GM19351 (cell line): ENCODE measurements around the gene SH3BP5.

ENCODE experiments used
- ATAC-seq: cut with Tn5 transposase; IDR thresholded peaks from one replicate; pipeline ENCODE4 v1.9.1; 2021; ENCODE audit warnings: mild to moderate bottlenecking, moderate library complexity; ENCODE audit not compliant: unreplicated experiment

SH3BP5 gene

DNA sequence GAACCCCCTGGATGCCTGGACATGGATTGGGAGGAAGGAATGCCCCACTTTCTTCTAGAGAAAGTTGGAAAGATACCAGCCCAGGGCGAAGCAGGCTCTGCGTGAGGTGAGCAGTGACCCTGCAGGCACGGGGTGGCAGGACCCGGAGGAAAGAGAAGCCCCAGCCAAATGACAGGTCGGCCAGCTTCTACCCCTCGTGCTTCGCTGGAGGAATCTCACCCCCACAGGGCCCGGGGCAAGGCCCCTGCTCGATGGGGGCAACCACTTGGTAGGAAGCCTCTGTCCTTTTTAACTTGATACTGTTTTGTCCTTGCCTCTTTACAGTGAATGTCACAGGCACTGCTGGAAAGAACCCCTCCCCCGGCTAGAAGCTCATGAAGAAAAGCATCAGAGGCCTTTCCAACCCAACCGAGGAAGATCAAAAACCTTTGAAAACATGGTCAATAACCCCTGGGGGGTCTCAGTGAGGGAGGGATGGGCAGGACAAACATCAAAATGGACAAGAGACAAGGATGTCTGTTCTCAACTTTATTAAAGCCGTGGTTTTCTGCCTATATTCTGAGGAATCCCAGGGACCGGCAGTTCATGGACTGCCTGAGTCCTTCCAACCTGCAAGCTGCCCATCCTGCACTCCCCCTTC lies 54.4 kb downstream of the SH3BP5 start:
- ATAC-seq = no peak

DNA sequence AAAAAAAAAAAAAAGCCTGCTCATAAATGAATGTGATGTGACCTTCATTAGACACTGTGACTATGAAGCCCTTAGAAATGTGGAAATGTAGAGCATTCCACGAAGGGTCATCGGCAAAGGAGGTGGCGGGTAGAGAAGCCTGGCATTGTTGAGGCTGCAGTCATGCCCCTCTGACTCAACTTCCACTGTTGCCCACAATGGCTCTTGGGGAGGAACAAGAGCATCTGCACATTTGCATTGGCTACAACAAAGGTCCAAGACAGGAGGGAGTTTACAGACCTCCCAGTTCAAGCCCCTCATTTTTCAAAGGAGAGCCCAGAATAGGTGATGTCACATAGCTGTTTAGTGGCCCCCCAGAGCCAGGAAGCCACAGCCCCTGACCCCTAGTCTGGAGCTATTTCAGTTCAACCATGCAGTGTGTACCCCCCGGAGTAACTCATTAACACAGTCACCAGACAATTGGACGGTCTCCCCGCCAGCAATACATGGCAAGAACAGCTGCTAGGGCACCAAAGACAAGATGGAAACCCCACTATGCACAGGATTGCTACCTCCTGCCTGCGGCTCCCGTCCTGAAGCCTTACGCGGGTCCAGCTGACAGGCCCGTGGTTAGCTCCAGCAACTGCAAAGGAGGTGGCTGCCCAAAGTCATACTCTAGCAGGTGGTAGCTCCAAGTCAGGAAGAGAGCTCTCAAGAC lies 56.2 kb downstream of the SH3BP5 start:
- no peak for ATAC-seq

GRCh38 chr3:15273227-15273626 lies 59.2 kb downstream of the SH3BP5 start:
- no peak for ATAC-seq

DNA sequence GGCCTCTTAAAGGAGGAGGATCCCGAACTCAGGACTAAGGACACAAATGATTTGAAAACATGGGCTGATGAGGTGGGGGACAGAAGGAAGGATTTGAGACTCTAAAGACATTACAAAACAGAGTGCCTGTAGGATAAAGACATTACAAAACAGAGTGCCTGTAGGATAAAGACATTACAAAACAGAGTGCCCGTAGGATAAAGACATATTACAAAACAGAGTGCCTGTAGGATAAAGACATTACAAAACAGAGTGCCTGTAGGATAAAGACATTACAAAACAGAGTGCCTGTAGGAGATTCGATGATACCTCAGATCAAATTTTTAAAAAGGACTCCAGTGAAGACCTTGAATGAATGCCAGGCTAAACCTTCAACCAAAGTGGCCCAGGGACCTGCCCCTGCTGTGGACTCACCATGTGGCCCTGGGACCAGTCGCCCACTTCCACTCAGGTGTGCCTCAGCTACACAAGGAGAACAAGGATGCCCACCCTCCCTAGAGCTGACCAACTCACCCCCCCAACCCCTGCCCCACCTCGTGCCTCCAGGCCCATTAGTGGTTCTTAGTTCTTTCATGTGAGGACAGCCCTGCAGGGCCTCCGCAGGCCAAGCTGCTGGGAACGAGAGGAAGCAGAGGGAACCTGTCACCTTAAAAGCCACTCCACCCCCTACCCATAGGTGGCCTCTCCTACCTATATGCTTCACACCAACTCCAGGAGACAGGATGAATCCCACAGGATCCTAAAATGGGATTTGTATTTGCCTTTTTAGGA lies 59.8 kb downstream of the SH3BP5 start:
- no peak for ATAC-seq

- ATAC-seq = peak; percentile 69
These were observed 60.5 kb downstream of the SH3BP5 start for GRCh38 chr3:15271785-15272381.

GRCh38 chr3:15271030-15271429 lies 61.4 kb downstream of the SH3BP5 start:
- no peak for ATAC-seq

DNA sequence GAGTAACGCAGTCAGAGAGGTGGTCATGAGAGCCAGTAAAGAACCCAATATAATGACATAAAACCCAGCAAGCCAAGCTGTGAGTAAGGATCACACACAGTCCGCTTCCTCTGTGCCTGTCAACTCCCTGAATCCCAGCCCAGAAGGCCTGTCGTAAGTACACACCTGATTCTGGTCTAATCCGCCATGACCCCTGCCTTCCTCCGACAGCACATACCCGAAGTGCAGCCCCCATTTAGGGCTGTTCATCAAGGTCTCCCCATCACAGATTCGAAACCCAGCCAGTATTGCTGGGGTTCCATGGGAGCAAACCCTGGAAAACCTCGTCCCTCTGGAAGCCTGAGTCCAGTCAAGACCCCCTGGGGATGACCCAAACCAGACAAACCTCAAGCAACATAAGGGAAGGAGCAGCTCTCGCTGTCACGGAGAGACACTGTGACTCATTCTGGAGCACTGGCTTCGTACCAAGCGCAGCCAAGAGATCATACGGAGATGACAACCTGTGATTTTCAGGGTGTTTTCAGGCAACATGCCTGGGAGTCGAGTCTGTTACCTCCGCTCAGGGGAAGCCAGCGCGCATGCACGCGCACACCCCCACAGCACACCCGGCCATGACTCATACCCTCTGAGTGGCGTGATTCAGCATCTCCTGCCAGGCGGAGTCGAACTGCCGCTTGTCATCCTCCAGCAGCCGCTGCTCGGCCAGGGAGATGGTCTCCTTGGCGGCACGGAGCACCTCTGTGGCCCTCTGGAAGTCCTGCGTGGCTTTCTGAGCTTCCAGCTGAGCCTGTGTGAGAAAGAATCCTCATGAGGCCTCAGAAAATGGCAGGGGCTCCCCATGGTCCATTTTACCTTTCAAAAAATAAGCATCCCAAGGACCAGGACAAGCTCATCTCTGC lies 63.0 kb downstream of the SH3BP5 start:
- peak; percentile 72 for ATAC-seq

GRCh38 chr3:15268033-15268631 lies 64.3 kb downstream of the SH3BP5 start:
- peak; percentile 40 for ATAC-seq

GRCh38 chr3:15267502-15267901 lies 64.9 kb downstream of the SH3BP5 start:
- ATAC-seq = no peak

- ATAC-seq = no peak
These were observed 65.6 kb downstream of the SH3BP5 start for GRCh38 chr3:15266510-15267376.

DNA sequence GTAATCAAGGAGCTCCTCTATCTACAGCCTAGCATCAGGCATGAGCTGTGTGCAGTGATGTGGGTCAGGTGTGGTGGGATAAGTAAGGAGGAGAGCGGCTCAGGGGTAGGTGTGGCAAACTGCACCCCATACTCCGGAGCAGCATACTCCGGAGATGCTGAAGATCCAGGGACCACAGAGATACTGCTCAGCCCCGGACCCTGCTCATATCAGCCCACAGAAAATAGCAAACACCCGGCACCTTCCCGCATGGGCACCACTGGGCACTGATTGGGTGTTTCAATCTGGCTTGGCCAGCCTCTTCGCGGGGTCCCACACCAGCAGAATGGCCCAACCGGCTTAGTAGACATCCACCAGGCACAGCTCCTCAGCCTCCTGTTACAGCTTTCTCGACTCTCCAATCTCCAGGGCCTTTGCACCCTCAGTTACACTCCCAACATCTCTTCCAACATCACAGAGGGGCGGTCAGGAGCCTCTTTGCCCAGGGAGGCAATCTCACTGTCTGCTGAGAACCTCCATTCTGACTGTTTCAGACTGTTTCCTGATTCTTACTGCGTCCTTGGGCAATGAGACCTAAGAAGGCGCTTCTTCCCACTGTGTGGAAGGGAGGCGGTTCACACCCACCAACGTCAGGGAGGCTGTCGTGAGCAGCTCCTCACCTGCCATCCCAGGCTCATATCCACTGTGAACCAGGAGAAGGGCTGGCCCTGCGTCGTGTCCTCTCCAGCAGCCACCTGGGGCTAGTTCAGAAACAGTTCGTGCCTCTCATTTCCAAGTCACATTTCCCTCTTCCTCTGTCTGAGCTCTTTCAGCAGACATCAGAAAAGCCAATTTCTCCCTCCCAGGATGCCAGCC lies 66.5 kb downstream of the SH3BP5 start:
- ATAC-seq = no peak

DNA sequence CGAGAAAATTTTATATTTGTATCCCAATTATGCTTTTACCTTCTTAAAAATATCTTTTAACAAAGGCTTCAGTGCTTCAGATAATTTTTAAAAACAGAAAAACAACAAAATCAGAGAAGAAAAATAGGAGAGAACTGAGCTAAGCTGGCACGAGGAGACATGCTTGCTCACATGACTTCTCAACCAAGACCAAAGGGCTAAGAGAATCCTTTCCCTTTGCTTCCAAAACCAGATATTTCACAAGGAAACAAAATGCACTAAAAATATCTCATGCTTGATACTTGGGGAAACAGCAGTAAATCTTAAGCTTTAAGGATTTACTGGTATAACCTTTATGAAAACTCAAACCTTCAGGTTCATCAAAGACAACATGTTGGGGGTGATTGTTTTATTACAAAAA lies 67.9 kb downstream of the SH3BP5 start:
- no peak for ATAC-seq

GRCh38 chr3:15263926-15264325 lies 68.5 kb downstream of the SH3BP5 start:
- ATAC-seq = no peak

DNA sequence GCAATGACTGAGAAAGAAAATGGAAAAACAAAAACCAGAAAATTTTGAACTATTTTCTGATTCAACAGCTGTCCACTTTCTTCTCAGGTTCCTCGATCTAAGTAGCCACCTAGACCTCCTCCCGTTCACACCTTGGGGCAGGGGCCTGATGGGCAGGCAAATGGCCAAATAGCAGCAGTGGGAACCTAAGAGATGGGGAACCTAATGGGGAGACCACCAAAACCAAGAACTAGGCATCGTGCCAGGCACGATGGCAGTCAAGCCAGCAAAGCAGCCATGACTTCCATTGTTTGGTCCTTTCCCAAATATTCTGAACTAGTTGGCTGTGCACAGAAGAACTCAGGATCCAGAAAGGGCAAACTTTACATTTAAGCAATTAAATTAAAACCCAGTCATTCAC lies 69.3 kb downstream of the SH3BP5 start:
- no peak for ATAC-seq

DNA sequence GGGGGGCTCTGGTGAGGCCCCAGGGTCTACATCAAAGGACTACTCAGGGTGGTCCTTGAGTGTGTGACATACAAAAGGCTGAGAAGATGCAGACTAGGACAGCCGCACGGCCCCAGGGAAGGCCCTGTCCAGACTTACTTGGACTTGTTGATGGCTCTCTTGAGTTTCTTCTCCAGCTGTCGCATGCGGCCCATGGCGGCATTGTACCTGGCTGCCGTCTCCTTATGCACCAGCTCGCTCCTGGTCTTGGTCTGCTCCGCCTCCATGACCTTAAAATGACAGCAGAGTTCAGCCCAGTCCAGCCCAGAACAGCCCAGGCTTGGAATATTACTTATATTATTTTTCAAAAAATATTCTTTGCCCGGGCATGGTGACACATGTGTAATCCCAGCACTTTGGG lies 70.4 kb downstream of the SH3BP5 start:
- no peak for ATAC-seq

GRCh38 chr3:15261274-15261673 lies 71.1 kb downstream of the SH3BP5 start:
- ATAC-seq = no peak

DNA sequence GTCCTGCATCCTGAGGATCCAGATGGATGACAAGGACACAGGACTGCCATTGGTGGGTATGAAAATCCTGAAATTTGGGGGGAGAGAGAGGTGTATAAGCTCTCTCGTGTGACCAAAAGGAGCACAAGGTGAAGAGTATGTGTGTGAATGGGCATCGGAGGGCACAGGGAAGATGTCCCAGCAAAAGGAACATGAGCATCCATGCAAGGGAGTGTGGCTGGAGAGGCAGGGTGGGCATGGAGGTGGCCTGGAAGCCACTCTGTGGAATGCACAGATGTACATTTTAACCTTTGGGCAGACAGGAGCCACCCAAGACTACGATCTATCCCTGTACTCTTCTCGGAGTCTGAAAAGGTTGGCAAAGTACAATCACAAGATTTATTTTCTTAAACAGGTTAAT lies 71.9 kb downstream of the SH3BP5 start:
- ATAC-seq = no peak

DNA sequence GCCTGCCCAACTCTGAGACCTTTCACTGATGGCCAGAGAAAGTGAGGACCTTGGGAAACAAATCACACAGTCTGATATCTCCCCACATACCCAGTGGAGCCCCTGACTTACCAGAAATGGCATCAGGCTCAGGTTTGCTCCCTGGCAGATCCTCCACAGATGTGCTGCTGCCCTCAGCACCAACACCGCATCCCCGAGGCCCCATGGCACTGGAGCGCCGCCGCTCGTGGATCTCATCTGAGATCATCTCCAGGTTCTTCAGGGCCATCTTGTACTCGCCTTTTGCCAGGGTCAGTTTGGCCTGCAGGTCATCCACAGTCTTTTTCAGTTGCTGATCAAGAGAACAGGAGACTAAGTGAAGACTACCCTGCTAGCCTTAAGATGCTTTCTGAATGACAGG lies 73.7 kb downstream of the SH3BP5 start:
- no peak for ATAC-seq
